ENCODE data around the gene MICAL3.

MICAL3 gene

DNA sequence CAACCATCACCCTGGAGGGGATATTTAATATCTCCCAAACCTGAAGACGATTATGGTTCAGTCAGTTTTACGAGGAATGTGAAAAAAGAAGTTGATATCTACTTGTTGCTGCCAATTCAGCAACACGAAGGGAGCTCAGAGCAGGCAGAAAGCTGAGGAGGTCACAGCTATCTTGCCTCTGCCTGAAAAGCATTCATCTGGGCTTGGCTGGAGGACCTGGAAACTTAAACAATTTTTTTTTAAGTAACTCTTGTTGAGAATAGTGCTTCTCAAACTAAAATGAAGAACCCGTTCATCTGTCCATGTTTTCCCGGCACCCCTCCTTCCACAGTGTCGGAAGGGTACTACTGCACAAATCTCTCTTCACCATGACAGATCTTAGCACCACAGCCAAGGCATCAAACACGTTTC, 98.9 kb downstream of the MICAL3 start:
- DNase-seq = no peak

DNA sequence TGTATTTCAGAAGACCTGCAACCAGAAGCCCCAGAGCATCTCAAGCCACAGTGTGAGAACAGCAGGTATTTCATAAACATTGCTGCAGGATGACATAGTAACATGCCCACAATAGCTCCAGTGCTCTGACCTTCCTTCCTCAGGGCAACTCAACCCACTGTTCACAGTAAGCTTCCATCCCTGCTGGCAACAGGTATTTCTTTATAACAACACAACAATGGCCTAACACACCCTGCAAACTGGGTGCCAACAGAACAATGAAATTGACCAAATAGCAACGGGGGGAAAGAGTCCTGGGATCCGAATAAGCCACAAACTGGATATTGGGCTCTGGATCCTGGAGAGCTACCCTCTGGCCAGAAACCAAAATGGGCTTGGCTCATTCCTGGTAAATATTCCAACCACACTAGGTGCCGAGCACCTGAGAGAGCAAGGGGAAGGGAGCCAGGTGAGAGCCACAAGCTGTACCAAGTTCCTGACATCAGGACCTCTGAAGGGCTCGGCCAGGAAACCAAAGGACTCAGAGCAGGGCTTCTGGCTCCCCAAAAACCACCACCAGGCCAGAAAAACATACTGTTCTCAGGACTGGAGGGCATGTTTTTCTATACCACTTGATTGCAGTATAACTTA, 99.5 kb downstream of the MICAL3 start:
- DNase-seq = no peak

DNA sequence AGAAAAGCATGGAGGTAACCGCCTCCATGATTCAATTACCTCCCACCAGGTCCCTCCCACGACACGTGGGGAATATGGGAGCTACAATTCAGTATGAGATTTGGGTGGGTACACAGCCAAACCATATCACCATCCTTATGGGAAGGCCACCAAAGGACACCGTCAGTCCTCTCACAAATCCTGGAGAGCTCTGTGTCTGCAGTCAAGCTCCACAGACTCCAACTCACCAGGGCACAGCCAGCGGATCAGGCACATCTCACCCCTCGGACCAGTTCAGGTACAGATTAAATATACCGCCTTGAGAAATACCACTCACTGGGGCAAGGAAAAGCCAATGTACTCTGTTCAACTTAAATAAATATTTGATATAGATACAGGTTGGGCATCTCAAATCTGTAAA, 100.3 kb downstream of the MICAL3 start:
- no peak for DNase-seq

DNA sequence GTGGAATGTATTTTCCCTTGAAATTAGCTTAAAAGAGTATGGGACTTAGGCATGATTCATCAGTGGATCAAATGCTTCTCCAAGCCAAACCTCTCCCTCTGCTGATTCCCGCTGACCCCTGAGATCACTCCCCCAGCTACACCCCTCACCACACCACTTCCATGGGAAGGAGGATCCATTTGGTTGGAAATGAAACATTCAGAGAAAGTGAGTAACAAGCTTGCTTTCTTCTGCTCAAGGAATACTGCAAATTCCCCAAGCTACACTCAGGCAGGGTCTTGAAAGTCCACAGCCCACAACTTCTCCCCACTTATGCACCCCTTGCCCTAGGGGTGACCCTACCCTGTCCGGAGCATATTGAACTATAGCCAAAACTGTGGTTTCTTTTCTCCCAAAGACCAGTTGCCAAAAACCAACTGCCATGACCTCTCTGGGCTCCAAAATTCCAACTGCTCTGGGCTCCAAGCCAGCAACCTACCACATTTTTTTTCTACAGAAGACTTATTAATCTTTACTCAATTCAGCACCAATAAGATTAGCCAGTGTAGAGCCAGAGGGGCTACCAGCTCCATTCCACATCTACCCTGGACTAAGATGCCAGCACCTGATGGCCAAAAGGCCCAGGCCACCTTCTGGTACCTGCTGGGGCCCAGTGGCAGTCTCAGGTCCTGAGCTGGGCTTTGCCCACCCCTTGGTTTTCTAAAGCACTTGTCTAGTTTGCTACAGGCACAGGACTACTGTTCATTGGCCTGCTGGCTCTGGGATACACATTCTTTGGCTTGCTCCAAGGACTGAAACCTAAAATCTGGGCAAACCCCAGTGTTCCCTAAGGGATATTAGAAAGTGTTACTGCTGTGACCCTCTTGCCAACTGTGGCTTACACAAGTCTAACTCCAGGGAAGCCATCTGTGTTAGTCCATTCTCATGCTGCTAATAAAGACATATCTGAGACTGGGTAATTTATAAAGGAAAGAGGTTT, 101.1 kb downstream of the MICAL3 start:
- no peak for DNase-seq

DNA sequence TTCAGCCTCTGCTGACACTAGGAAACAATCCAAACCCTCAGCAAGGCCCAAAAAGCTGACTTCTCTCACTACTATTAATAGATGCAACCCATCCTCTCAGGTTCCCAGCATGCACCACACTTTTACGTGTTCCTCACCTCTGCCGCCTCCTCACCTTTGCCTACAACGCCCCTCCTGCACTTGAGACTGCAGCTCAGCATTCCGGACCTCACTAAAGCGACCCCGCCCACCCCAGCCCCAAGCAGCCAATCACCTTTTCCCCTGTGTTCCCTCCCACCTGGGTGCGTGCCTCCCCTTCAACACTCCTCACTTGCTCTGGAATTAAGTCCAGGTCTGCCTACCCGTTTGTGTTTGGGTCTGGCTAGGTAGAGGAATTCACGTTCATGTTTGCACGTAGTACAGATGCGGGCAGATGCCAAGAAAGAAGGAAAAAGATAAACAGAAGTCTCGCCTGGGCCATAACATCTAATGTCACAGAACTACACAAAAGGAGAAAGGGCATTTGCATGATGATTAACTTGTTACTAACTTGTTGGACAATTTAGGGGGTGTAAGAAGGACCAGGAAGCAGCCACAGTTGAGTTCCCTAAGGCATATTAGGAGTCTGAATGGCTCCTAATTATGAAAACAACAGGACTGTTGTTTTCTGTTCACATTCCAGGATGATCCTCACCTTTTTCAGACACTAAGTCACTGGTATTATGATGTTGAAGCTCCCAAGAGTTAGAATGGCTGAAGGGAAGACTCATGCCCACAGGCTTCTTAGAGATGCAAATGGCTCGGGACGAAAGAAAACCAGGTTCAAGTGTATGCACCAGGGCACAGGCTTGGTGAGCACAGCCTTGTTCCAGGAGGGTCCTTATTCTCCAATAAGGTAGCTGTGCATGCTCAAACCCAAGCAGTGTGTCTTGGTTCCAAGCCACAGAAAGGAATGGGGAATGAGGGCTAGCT, 102.2 kb downstream of the MICAL3 start:
- DNase-seq = no peak

DNA sequence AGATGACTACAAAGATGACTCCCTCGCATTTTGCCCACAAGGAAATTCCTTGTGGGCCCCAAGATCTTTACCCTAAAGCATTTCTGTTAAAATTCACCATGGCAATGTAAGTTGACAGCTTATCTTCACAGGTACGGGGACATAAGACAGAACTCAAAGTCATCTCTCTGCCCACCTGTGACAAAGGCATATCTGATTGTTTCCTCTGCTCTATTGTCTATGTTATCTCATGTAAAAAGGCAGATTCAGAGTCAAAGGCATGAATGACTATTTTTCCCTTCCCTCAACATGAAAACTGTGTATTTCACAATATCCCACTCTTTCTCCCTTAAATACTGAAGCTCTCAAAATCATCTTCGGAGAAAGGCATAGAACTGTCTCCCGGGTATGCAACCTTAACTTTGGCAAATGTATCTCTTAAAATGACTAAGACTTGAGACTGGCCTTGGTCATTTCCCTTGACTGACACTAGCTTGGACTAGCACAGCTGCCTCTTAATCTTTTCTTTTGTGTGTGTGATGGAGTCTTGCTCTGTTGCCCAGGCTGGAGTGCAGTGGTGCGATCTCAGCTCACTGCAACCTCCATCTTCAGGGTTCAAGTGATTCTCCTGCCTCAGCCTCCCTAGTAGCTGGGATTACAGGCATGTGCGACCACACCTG, 103.2 kb downstream of the MICAL3 start:
- no peak for DNase-seq

DNA sequence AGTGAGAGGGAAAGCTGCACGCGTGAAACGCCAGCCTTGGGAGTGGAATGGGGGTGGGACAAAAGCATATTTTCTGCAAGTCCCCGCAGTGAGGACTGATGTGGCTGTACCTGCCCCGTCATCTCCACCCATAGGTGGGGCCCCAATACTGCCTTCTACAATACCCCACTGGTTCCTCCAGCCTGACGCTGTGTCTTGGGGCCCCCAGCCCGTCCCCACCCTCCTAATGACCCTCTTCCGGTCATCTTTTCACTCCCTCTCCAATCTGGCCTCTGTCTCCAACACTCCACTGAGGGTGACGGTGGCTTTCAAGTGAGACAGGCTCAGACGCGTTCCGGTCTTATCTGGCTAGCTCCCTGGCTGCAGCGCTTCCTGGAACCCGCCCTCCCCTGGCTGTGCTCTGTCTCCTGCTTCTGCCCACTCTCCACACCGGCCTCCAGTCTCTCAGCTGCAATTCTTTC, 104.2 kb downstream of the MICAL3 start:
- peak; percentile 58 for DNase-seq

DNA sequence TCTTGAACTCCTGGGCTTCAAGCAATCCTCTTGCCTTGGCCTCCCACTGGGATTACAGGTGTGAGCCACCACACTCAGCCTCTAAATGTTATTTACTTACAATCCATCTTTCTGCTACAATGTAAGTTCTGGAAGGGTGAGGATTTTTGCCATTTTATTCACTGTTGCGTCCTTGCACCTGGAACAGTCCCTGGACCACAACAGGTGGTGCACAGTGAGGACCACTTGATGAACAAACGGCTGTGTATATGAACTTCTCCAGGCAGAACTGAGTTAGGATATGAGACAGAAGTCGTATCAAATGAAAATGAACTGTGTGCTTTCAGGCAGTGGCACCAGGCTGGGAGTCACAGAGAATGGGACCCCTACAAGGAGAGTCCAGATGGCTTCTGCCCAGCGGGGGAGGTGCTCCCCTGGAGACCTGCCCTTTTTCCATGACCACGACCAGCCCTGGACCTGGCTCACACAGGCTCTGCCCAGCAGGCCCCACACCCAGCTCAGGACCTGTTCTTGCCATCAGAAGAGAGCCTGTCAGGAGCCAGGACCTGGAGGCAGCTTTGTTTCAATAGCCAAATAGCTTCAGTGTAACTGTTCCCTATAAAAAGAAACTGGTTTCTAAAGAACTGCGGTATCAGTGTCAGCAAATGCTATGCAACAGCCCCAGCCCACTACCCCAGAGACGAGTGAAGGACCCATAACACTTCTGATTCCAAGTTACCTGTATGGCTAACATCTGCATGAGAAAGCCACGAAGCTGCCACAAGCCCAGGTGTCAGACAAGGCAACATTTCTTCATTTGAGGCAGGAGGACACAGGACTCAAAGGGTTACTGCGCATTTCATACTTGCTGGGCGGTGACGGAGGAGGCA, 104.9 kb downstream of the MICAL3 start:
- no peak for DNase-seq

DNA sequence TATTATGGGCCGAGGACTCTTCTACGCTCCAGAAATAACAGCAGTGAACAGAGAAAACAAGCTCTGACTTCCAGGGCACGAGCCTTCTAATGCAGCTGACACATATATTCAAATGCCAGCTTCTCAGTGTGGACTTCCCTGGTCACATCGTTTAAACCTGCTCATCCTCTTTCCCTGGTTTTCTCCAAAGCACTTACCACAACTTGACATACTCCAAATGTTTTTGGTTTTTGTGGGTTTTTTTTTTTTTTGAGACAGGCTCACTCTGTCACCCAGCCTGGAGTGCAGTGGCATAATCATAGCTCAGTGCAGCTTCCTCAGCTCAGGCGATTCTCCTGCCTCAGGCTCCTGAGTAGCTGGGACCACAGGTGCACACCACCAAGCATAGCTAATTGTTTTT, 105.5 kb downstream of the MICAL3 start:
- DNase-seq = no peak

DNA sequence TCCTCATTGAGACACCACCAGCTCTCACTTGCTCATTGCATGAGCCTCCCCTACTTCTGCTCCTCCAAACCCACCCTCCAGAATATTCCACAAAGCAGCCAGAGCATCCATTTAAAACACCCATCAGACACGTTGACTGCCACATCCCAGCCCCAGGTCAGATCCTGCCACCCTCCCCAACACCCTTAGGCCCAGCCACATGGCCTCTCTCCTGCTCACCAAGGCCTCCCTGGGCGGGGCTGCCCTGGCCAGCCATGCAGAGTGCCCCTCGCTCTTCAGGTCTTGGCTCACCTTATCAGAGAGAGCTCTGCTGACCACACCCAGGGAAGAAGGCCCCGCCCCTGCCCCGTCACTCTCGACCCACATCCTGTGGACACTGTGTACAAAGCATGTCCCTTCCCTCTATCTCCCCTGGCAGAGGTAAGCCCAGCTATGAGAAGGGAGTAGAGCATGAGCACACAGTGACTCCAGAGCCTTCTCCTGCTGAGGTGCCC, 106.8 kb downstream of the MICAL3 start:
- no peak for DNase-seq

DNA sequence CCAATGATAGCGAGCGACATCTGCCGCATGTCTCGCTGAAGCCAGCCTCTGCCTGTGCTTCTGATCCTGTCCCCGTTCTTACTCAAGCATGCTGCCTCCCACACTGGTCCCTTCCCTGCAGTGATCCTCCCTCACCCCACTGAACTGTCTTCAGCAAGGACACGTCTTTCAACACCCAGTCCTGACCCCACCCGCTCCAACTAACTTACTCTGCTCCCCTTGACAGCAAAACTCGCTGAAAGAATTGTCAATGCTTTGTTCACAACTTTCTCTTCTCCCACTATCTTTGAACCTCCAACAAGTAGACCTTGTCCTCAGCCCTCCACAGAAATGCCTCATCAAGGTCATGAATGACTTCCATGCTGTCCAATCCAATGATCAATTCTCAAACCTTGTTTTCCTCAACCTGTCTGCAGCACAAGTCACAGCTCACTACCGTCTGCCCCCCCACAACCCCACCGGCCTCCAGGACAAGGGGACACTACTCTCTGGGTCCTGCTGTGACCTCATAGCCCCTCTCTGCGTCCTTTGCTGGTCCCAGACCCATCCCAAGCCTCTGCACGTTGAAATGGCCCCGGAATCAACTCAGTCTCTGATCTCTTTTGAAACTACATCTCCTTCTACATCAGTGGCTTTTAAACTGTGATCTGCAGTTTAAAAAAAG, 108.0 kb downstream of the MICAL3 start:
- no peak for DNase-seq

DNA sequence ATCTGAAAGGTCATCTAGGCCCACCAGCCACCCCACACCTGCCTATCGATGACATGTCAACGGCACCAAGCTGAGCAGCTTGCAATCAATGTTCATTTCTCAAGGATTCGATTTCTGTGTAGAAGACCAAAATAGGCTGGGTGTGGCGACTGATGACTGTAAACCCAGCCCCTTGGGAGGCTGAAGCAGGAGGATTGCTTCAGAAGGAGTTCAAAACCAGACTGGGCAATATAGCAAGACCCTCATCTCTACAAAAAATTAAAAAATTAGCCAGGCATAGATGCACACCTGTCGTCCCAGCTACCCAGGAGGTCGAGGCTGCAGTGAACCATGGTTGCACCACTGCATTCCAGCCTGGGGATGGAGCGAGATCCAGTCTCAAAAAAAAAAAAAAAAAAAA, 108.7 kb downstream of the MICAL3 start:
- no peak for DNase-seq

DNA sequence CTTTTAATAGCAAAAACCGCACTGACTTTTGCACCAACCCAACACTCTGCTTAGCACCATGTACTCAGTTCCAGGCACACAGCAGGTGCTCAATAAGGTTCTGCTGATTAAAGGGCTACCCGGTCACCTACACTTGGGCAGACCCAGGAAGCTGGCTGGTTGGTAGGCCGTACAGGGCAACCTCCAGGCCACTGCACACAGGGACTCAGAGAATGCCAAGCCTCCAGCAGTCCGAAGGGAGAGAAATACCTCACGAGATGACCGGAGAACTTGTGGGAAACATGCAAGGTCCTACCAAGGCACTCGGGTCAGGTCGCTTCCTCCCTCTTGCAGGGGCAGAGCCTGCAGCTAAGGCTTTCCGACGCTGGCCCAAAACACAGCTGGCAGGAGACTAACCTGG, 109.2 kb downstream of the MICAL3 start:
- DNase-seq = no peak

DNA sequence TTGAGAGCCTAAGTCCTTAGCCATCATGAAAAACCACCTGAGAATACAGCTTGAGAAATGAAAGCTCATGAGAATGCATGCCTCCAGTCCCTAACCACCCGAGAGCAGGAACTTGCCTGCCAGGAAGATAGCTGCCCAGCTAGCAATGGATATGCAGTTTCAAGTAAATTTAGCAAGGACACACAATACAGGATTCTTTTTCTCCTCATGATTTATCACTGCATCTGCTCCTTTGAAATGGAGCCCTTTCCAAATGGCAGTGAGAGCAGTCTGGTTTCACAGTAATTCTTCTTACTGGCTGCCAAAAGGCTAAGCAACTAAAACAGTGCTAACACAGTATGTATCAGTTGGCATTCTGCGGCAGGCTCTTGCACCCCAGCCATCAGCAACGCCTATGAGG, 109.9 kb downstream of the MICAL3 start:
- no peak for DNase-seq

DNA sequence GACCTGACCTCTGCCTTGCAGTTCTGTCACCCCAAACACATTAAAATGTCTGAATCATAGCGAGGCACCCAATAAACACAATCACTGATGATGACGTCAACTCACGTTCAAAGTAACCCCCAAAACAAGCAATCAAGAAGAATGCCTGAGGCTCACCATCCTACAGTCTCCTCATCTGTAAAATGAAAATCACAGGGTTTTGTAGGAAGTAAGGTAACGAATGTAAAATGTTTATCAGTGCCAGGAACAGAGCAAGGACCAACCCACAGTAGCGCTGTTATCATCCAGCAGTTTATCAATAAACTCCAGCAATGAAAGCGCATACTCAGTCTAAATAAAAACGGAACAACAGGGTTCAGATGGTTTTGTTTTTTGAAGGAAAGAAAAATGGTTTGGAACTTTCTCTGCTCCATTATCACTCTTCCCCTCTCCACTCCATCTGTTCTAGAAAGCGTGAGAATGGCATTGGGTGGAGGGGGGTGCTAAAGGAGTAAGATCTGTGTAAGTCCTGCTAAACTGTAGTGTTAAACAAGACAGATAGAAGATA, 110.5 kb downstream of the MICAL3 start:
- no peak for DNase-seq

DNA sequence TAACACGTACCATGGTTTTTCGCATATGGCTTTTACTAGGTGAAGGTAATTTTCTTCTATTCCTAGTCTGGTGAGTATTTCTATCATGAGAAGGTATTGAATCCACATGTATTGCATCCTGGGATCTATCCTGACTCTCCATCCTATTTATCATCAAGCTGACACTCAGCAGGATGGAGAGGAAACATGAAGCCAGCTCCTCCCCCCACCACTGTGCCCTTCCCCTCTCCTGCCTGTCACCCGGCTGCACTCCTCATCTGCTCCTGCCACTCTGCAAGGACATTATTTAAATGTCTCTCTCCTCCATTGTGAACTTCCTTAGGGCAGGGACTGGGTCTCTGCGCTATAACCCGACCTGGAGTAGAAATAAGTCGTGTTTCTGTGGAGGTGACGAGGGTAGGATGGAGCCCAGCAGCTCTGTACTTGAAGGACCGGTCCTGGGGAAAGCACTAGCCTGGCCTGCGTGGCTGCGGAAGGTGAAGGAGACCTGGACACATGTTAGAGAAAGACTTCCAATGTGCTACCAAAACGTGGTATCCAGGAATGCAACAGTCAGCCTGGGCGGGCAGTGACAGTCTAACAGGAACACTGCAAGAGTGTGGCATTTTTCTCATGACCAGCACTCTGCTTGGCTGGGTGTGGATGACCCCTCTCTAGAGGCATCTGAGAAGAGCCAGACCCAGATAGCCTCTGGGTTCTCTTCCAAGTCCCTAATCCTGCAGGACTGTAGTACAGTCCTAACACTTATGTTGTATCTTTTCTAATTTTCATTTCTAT, 111.2 kb downstream of the MICAL3 start:
- no peak for DNase-seq

DNA sequence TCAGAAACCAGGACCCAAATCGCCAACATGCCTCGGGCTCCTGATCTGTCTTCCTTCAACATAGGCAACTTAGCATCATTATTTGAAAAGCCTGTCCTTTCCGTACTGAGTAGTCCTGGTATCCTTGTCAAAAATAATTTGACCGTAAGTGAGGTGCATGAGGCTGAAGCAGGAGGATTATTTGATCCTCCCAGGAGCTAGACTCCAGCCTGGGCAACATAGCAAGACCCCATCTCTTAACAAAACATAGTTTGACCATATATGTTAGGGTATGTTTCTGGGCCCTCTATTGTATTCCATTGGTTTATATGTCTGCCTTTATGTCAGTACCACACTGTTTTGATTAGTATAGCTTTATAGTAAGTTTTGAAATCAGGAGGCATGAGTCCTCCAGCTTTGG, 112.5 kb downstream of the MICAL3 start:
- no peak for DNase-seq

DNA sequence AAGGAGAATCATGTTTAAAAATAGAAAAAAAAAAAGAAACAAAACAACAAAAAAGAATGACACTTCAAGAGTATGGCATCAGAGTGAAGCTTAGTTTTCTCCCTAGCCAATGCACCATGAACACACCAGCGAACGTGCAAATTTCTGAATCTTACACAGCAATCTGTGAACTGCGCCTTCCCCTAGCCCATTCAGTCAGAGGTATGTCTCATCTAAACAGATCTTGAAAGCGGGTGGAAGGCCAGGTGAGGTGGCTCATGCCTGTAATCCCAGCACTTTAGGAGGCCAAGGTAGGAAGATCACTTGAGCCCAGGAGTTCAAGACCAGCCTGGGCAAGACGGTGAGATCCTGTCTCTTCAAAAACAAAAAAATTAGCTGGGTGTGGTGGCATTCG, 113.1 kb downstream of the MICAL3 start:
- no peak for DNase-seq

DNA sequence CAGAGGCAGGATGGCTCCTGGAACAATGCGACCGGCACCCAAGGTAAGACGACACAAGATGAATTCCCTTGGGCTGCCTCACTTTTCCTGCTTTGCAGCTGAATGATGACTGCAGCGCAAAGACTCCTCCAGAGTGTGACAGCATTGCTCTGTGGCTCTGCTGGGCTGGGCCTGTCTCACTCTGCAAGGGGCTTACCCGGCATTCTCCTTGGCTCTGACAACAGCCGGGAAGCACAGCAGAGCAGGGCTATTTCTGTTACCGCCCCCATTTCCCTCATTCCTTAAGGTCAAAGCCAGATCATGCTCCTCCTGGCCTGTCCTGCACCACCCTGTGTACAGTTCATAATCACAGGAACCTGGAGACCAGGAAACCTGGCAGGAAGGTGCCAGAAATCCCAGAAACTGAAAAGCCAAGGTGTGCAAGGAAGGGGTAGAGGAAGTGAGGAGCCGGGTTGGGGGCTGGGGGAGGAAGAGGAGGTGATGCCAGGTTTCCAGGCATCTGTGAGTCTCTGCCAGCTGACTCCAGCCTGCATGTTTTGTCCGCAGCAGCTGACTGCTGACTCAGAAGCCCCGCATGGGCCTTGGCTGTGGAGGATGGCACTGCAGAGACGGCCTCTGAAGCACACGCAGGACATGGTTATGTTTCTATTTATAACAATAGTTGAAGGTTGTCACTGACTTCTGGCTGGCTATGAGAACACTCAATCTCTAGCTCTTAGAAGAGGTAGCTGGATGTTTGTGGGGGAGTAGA, 113.6 kb downstream of the MICAL3 start:
- DNase-seq = peak; percentile 81
